Measurements from ENCODE around the gene PAQR6. TPM values are rescaled to one million over a fixed set of nuclear protein-coding genes. Genes with fewer than 3 reads are reported as not detected.

PAQR6 gene
- total and polyA plus RNA-seq, 2 of the 8 experiments (the other 6 are each of a cell fraction or from before 2014, with no cell fraction given): 7.1 to 11.3 TPM

- H3K27ac ChIP-seq (ENCODE audit: low read depth, low read length): 0 out of 2 replicates have a peak overlapping the region, but pooled peaks have one; percentile 3
- H2BK120ac ChIP-seq (replicated peaks; ENCODE audit: low read depth, low read length): no peak overlapping the region
- H3K79me2 ChIP-seq (ENCODE audit: control insufficient read depth in 1 of 2, insufficient read depth in 2 of 2, low read length in 2 of 2): peaks cover 16 to 59% of the 10 kb centered on the region in 2 experiments
- no peak overlapping the region for H3K14ac ChIP-seq (ENCODE audit: insufficient read length)
- no peak overlapping the region for H3K4ac ChIP-seq (replicated peaks; ENCODE audit: insufficient read length, low read depth, low read length)
- DNase-seq (ENCODE audit: low read depth in 1 of 2, low spot score in 2 of 2) (no peak), FAIRE-seq (no peak)
- no peak overlapping the region for H2BK20ac ChIP-seq (ENCODE audit: low read length)
- H3K4me2 ChIP-seq (ENCODE audit: insufficient read depth in 1 of 2, low read depth in 2 of 2, low read length in 2 of 2): no peak overlapping the region; a peak in 2 of 4 replicates
- no peak overlapping the region for H4K91ac ChIP-seq (replicated peaks; ENCODE audit: insufficient read length, low read length)
- no peak overlapping the region for H4K8ac ChIP-seq (ENCODE audit: extremely low read depth, insufficient read depth, low read length)
- ChIA-PET CTCF (ENCODE audit: partially characterized antibody) (interaction anchor here (1.0 to 5.3 kb wide), 8 partner anchors 20 to 163 kb away, joined by 3 to 41 read pairs (median 6); no protein-coding TSS in a partner anchor), POLR2A (ENCODE audit: partially characterized antibody) (interaction anchor here (0.6 to 9.5 kb wide), 6 partner anchors 10 to 348 kb away, joined by 3 to 77 read pairs (median 3); partner anchors contain the start of gene PMF1)
- no peak overlapping the region for H3K4me3 ChIP-seq (ENCODE audit: extremely low read depth in 1 of 4, insufficient read depth in 2 of 4, low read depth in 3 of 4, low read length in 4 of 4)
- H3K79me1 ChIP-seq (ENCODE audit: low read depth, low read length): peaks cover 21% of the 10 kb centered on the region
- no peak overlapping the region for H3K18ac ChIP-seq (ENCODE audit: extremely low read depth, low read length)
- no peak overlapping the region for H2AK5ac ChIP-seq (ENCODE audit: low read depth, low read length)
- no peaks in the 10 kb centered on the region for H3K9me3 ChIP-seq (ENCODE audit: insufficient read depth in 2 of 2, low read depth in 1 of 2, low read length in 1 of 2)
- 0 out of 7 replicates have a peak overlapping the region, but pooled peaks of 1 of the 4 experiments have one; percentile 5 for H3K9ac ChIP-seq (replicated peaks in 1 of 4; ENCODE audit: extremely low read depth in 1 of 4, low read depth in 3 of 4, low read length in 3 of 4)
- no peak overlapping the region for H3K56ac ChIP-seq (replicated peaks; ENCODE audit: insufficient read length, low read depth, low read length)
- WGBS, 2 experiments (ENCODE audit: extremely low coverage in 1 of 2, insufficient coverage in 1 of 2, insufficient read length in 1 of 2, insufficient replicate concordance in 2 of 2, low coverage in 1 of 2, low lambda C conversion rate in 2 of 2, missing lambda C conversion rate in 1 of 2): 71% methylated on average over 2 of the region's 2 CpGs; no CpG with 5 or more reads in 1 of the 2 experiments
- no peak overlapping the region for H3K23ac ChIP-seq (ENCODE audit: insufficient read length)
- H2BK12ac ChIP-seq (ENCODE audit: low read depth, low read length): no peak overlapping the region
- H3K4me1 ChIP-seq (replicated peaks in 1 of 4; ENCODE audit: control insufficient read depth in 3 of 4, insufficient read depth in 4 of 4, low read length in 3 of 4): peaks cover 2 to 16% (median 4%) of the 10 kb centered on the region in 4 experiments; a peak in 5 of 7 replicates
- no peak overlapping the region for H2AFZ ChIP-seq (ENCODE audit: low read length)
- no peak overlapping the region for H2BK15ac ChIP-seq (ENCODE audit: low read length)
- peaks cover 4 to 16% (median 7%) of the 10 kb centered on the region in 4 experiments; a peak in 4 of 8 replicates for H3K36me3 ChIP-seq (ENCODE audit: control insufficient read depth in 2 of 4, insufficient read depth in 4 of 4, low read length in 3 of 4)
- H4K5ac ChIP-seq (ENCODE audit: insufficient read length, low read depth, low read length): no peak overlapping the region
- peaks cover 0 to 10% of the 10 kb centered on the region in 2 experiments for H4K20me1 ChIP-seq (replicated peaks in 1 of 2; ENCODE audit: control insufficient read depth in 1 of 2, insufficient read depth in 2 of 2, low read length in 2 of 2)
- H3K23me2 ChIP-seq (ENCODE audit: low read depth, low read length): peaks cover 6% of the 10 kb centered on the region; the same call in 1 of the 2 replicates
- H3K27me3 ChIP-seq (replicated peaks in 1 of 4; ENCODE audit: control insufficient read depth in 3 of 4, extremely low read depth in 1 of 4, insufficient read depth in 3 of 4, low read length in 3 of 4): no peaks in the 10 kb centered on the region
- H2BK5ac ChIP-seq (ENCODE audit: low read depth, low read length): no peak overlapping the region
- TF ChIP-seq ATF2 (IDR thresholded peaks at IDR 0.05; ENCODE audit: low read length) (no peak), SRF (IDR thresholded peaks at IDR 0.05; ENCODE audit: low read depth, low read length) (no peak), POLR2A (IDR thresholded peaks at IDR 0.05; ENCODE audit: control extremely low read depth in 1 of 2, low read depth in 2 of 2, low read length in 2 of 2) (no peak), SUZ12 (IDR thresholded peaks at IDR 0.05; ENCODE audit: low read length) (no peak)
Observed at GRCh38 chr1:156196445-156196844, 51.4 kb downstream of the PAQR6 start.
